Left ventricle myocardium inferior (tissue), 1 donor: ENCODE measurements around the gene RPL29. TPM values are rescaled to one million over a fixed set of nuclear protein-coding genes. Genes with fewer than 3 reads are reported as not detected.

ENCODE experiments used
- DNase-seq: peaks from one replicate; pipeline ENCODE4 v3.0.0-alpha.2; 2020
- H3K27ac ChIP-seq: fragments of 200-600 bp; replicated peaks from 2 replicates; pipeline ENCODE4 v1.8.0; 2021
- H3K27me3 ChIP-seq: fragments of 200-600 bp; 2 replicates; pipeline ENCODE4 v1.8.0; 2021; ENCODE audit warnings: low read depth
- H3K36me3 ChIP-seq: fragments of 200-600 bp; 2 replicates; pipeline ENCODE4 v1.8.0; 2021
- H3K4me1 ChIP-seq: fragments of 200-600 bp; 2 replicates; pipeline ENCODE4 v1.8.0; 2021
- H3K4me3 ChIP-seq: fragments of 200-600 bp; 2 replicates; pipeline ENCODE4 v1.8.0; 2021; ENCODE audit warnings: mild to moderate bottlenecking, moderate library complexity
- H3K9me3 ChIP-seq: fragments of 200-600 bp; replicated peaks from 2 replicates; pipeline ENCODE4 v1.8.0; 2021
- intact Hi-C: fragments of 100-400 bp; cut with micrococcal nuclease; formaldehyde crosslinking; loops from one replicate; pipeline ENCODE4 v1.11.0; 2022
- total RNA-seq: library from RNA; stranded (reverse); fragmentation: NEBNext Ultra II Directional; extraction: Animal tissue kit (Norgen Biotek cat#: 25700); gene quantifications from one replicate; pipeline ENCODE4 v1.2.1, GENCODE V29; 2021
- TF ChIP-seq, protein P1 (sequence below): fragments of 200-600 bp; IDR thresholded peaks from 2 replicates; pipeline ENCODE4 v1.8.0; 2021; ENCODE audit warnings: antibody characterized with exemption, mild to moderate bottlenecking, borderline replicate concordance
- donor health status: DM: no; HTN: yes; CAD: no; lungs with severe emphysema.

The RPL29 gene
- total RNA-seq, 1 donor from 2014 or later: 621 TPM

DNA sequence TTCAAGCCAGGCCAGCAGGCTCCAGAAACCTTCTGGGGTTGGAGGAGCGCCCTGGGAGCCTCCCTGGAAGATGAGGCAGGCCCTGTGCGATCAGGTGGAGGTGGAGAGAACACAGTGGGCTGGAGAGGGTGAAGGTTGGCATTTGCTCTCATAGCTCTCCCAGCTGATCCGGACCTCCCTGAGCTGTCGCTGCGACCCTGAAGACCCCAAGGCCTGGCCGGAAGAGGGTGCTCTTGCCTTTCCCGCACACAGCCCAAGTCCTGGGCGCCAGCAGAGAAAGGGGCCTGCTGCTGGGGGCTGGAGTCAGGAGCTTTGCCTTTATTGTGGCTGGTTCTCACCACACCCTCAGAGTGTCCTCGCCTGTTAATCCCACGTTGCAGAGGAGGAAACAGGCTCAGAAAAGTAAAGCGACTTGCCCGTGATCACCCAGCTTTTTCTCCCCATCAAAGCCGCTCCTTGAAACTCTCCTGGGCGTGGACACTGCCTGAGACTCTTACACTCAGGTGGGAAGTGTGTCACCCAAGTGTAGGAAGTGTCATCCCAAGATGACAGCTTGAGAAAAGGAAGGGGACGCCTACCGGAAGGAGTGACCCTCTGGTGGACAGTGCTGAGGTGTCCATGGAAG, 8.6 kb upstream of the RPL29 start:
- DNase-seq: peak; percentile 67
- TF ChIP-seq, protein P1, sequence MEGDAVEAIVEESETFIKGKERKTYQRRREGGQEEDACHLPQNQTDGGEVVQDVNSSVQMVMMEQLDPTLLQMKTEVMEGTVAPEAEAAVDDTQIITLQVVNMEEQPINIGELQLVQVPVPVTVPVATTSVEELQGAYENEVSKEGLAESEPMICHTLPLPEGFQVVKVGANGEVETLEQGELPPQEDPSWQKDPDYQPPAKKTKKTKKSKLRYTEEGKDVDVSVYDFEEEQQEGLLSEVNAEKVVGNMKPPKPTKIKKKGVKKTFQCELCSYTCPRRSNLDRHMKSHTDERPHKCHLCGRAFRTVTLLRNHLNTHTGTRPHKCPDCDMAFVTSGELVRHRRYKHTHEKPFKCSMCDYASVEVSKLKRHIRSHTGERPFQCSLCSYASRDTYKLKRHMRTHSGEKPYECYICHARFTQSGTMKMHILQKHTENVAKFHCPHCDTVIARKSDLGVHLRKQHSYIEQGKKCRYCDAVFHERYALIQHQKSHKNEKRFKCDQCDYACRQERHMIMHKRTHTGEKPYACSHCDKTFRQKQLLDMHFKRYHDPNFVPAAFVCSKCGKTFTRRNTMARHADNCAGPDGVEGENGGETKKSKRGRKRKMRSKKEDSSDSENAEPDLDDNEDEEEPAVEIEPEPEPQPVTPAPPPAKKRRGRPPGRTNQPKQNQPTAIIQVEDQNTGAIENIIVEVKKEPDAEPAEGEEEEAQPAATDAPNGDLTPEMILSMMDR: peak; percentile 84
- H3K36me3 ChIP-seq: no peaks in the 10 kb centered on the region
- H3K9me3 ChIP-seq: no peaks in the 10 kb centered on the region
- H3K4me1 ChIP-seq: peaks cover 51% of the 10 kb centered on the region
- intact Hi-C loops: loop anchor here (1.0 to 10.0 kb wide), 3 partner anchors 51 to 138 kb away; partner anchors contain the start of gene DUSP7
- peak overlapping the region; percentile 80 for H3K27ac ChIP-seq
- no peak overlapping the region for H3K4me3 ChIP-seq
- H3K27me3 ChIP-seq: no peaks in the 10 kb centered on the region

DNA sequence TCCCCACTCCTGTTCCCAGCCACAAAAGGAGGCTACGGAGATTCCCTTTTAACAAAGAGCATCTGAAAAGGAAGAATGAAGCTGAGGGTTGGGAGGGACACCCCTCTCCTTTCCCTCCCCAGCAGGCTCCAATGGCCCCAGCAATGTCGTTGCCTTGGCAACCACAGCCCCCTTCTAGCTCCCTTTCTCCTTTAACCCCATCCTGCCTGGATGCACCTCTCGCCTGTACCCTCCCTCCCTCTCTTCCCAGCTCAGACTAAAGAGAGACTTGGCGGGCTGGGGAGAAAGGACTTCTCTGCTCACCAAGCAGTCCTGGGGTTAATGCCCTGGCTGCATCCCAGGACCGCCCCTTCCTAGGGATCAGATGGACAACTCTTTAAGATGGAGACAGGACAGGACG, 7.1 kb upstream of the RPL29 start:
- Histone ChIP-seq H3K4me1 (peaks cover 47% of the 10 kb centered on the region), H3K36me3 (no peaks in the 10 kb centered on the region), H3K4me3 (no peak overlapping the region), H3K27me3 (no peaks in the 10 kb centered on the region), H3K27ac (no peak overlapping the region), H3K9me3 (no peaks in the 10 kb centered on the region)
- TF ChIP-seq, protein P1: no peak
- DNase-seq: no peak
- intact Hi-C loops: loop anchor here (5.0 to 10.0 kb wide), 2 partner anchors 52 to 140 kb away; partner anchors contain the start of gene DUSP7

DNA sequence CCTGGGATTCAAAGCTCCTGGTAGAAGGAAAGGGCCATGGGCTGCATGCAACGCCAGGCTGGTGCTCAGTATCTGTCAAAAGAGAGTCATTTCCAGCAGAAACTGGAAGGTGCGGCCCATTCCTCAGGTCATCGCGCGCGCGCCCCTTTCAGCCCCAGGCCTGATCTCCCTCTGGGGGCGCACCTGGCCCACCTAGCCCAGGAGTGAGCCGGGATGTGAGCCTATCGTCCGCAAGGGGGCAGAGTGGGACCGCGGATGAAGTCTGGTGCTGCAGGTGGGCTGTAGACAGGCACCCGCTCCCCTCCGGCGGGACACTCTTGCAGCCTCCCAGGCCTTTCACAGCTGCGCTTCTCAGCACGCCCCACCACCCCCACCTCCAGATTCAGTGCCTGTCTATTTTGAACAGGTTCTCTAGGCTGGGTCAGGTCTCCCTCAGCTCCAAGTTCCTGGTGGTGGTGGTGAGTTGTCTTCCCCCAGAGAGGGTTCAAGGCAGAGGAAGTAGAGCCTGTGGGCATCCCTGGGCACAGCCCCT, 5.8 kb upstream of the RPL29 start:
- DNase-seq: peak; percentile 77
- Histone ChIP-seq H3K27ac (no peak overlapping the region), H3K4me3 (no peak overlapping the region), H3K27me3 (no peaks in the 10 kb centered on the region), H3K36me3 (no peaks in the 10 kb centered on the region), H3K9me3 (no peaks in the 10 kb centered on the region), H3K4me1 (peaks cover 35% of the 10 kb centered on the region)
- TF ChIP-seq, protein P1: peak; percentile 91
- intact Hi-C loops: loop anchor here (5.0 to 10.0 kb wide), 2 partner anchors 53 to 141 kb away; partner anchors contain the start of gene DUSP7

DNA sequence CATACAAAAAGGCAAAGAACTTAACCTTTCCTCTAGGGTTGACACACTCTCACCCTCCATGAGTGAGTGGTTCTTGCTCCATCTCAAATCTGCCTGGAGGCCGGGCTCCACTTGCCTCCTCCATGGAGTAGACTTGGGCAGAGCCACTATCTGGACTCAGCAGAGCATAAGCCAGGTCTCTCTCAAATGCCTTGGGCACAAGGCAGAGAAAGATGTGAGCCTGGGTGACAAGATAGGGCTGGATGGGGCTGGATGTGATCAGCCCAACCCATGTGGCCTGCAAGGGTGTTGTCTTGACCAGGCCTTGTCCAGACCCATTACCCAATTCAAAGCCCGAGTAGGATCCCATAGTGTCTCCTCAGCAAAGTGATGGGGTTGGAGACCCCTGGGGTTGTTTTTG, 4.2 kb upstream of the RPL29 start:
- no peak for DNase-seq
- Histone ChIP-seq H3K27ac (no peak overlapping the region), H3K4me3 (no peak overlapping the region), H3K36me3 (peaks cover 2% of the 10 kb centered on the region), H3K4me1 (peaks cover 29% of the 10 kb centered on the region), H3K27me3 (no peaks in the 10 kb centered on the region), H3K9me3 (no peaks in the 10 kb centered on the region)
- intact Hi-C loops: loop anchor here (5.0 to 10.0 kb wide), 2 partner anchors 55 to 142 kb away; partner anchors contain the start of gene DUSP7
- TF ChIP-seq, protein P1: no peak

DNA sequence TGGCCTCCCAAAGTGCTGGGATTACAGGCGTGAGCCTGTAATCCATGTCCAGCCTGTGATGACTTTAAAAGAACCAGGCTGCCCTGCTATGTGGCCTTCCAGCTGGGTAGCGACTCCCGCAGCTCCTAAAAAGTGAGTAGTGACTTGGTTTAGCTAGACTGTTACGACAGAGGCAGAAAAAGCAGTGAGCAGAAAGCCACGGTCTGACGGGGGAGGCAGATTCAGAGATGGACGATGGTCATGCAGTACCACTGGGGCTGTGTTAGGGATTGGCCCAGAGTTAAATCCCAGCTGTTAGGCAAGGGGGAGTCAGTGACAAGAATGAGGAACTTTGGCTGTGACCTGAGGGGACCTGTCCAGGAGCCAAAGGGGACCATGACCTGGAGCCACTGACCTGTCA, 3.1 kb upstream of the RPL29 start:
- Histone ChIP-seq H3K9me3 (no peaks in the 10 kb centered on the region), H3K27ac (no peak overlapping the region), H3K4me1 (peaks cover 29% of the 10 kb centered on the region), H3K4me3 (no peak overlapping the region), H3K27me3 (no peaks in the 10 kb centered on the region), H3K36me3 (peaks cover 13% of the 10 kb centered on the region)
- intact Hi-C loops: no loop called here
- TF ChIP-seq, protein P1: no peak
- no peak for DNase-seq
